SIG-M5 (cell line): ENCODE measurements around the gene TNFRSF14.
"Not testable (repeated sequence)": the region's sequence is repeated elsewhere in the genome, so short reads cannot be mapped to it uniquely, and the experiment has no call there.

Experiments used
- DNase-seq: peaks from one replicate; lab custom pipeline; 2025; lab: John Stamatoyannopoulos, UW

TNFRSF14 gene

GRCh38 chr1:2569060-2569459, 12.9 kb downstream of the TNFRSF14 start:
- no peak for DNase-seq

- DNase-seq, result not testable (repeated sequence)
Observed at GRCh38 chr1:2569703-2570102, 13.5 kb downstream of the TNFRSF14 start.

- DNase-seq, result no peak
Observed at GRCh38 chr1:2570332-2570731, 14.2 kb downstream of the TNFRSF14 start.

- DNase-seq, result no peak
Observed at GRCh38 chr1:2571348-2571747, 15.2 kb downstream of the TNFRSF14 start.

GRCh38 chr1:2573250-2573920, 17.2 kb downstream of the TNFRSF14 start:
- no peak for DNase-seq

- no peak for DNase-seq
Observed at GRCh38 chr1:2574350-2574749, 18.2 kb downstream of the TNFRSF14 start.

GRCh38 chr1:2575801-2576663, 19.9 kb downstream of the TNFRSF14 start:
- no peak for DNase-seq

GRCh38 chr1:2577565-2578075, 21.4 kb downstream of the TNFRSF14 start:
- DNase-seq, result not testable (repeated sequence)

GRCh38 chr1:2578758-2579118, 22.6 kb downstream of the TNFRSF14 start:
- no peak for DNase-seq

- no peak for DNase-seq
Observed at GRCh38 chr1:2580691-2581090, 24.5 kb downstream of the TNFRSF14 start.

- DNase-seq, result no peak
Observed at GRCh38 chr1:2582391-2582790, 26.2 kb downstream of the TNFRSF14 start.

GRCh38 chr1:2583331-2583791, 27.2 kb downstream of the TNFRSF14 start:
- DNase-seq, result no peak

GRCh38 chr1:2583871-2584351, 27.7 kb downstream of the TNFRSF14 start:
- DNase-seq, result no peak

- DNase-seq, result no peak
Observed at GRCh38 chr1:2584686-2585317, 28.6 kb downstream of the TNFRSF14 start.

- DNase-seq, result no peak
Observed at GRCh38 chr1:2585318-2586092, 29.3 kb downstream of the TNFRSF14 start.

GRCh38 chr1:2586154-2587070, 30.2 kb downstream of the TNFRSF14 start, which contains the start of gene PRXL2B:
Gene PRXL2B, plus strand, starts transcription at chr1:2586777. Its CDS starts 109 bp downstream, at chr1:2586886.
- DNase-seq, result peak; percentile 77

GRCh38 chr1:2587071-2587859, 31.1 kb downstream of the TNFRSF14 start:
- DNase-seq, result no peak

GRCh38 chr1:2587860-2588571, 31.8 kb downstream of the TNFRSF14 start:
- DNase-seq, result no peak
